Activated CD8-positive, alpha-beta memory T cell treated with anti-CD3 and anti-CD28 coated beads, Interleukin-2, amount 50 U/mL, for 1 hour (primary cell): ENCODE data around the gene CCNA2.

Experiments used
- DNase-seq: peaks from one replicate; pipeline ENCODE4 v3.0.0-alpha.2; 2020; ENCODE audit errors: extremely low read depth

CCNA2 gene

DNA sequence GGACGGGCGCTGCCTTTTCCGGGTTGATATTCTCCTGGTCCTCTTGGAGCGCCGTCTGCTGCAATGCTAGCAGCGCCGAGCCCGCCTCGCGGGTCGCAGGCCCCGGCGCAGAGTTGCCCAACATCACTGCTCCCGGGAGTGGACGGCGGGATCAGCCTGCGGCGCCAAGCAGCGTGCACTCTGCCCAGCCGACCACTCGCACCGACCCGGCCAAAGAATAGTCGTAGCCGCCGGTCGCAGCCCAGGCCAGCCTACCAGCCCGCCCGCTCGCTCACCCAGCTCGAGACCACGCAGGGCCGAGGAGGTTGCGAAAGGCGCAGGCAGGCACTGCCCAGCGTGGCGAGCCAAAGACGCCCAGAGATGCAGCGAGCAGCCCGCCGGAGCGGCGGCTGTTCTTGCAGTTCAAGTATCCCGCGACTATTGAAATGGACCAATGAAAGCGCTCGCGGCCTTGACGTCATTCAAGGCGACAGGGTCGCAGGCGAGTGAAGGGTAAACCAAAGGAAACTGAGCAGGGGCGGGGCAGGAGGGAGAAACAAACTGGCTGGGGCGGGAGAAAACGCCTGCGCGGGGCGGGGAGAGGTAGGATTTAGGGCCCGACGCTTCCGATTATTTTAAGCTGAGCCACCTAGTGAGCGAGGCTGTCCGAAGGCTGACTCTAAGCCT lies at the start of gene CCNA2:
CCNA2 (minus strand) TSS at position 379 of the 666 bp plus-strand sequence; CDS start at position 124, 255 bp downstream.
- DNase-seq: peak; percentile 92

DNA sequence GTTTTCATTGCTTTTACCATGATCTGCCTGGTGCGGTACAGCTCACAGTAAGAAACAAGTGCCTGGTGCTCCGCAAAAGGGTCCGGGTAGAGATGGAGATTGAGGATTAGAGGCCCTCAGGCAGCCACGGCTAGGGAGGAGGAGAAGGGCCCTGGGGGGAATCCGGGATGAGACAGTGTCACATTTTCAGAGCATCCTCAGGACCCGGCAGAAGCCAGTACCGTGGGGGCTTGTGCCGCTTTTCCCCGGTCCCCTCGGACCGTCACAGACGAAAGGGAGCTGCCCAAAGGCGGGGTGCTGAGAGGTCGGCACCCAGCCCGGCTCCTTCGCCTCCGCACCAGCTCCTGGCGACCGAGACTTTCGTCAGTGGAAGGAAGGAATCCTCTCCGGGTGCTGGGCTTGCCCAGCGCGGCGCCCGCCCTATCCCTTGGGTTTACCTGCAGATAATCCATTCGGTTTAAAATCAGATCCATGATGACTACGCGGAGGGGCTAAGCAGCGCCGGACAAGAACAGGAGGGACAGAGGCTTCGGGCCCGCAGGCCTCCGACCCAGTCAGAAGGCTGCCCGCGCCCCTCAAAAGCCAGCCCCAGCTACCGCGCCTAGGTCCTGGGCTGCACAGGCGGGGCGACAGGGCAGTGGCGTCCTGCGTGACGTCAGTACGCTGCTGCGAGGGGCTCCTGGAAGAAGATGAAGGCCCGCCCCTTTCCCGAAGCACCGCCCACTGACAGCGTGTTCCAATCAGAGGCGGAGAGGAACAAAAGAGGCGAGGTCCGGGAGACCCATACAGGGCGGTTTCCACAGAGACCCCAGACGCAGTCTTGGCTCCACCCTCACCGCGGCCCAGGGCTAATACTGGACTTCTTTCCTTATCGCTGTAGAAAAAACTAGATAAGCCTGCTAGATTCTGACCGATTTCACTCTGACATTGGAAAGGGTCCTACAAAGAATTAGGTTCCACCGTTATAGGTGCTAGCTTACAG lies 46.4 kb upstream of the CCNA2 start, which contains the start of gene BBS7:
BBS7 (minus strand) TSS at position 634 of the 982 bp plus-strand sequence; CDS start at position 473, 161 bp downstream.
- peak; percentile 86 for DNase-seq

GRCh38 chr4:121863799-121864198 lies 40.1 kb upstream of the CCNA2 start:
- no peak for DNase-seq

GRCh38 chr4:121861426-121861825 lies 37.7 kb upstream of the CCNA2 start:
- no peak for DNase-seq

- no peak for DNase-seq
Observed at GRCh38 chr4:121860121-121860520, 36.4 kb upstream of the CCNA2 start.

DNA sequence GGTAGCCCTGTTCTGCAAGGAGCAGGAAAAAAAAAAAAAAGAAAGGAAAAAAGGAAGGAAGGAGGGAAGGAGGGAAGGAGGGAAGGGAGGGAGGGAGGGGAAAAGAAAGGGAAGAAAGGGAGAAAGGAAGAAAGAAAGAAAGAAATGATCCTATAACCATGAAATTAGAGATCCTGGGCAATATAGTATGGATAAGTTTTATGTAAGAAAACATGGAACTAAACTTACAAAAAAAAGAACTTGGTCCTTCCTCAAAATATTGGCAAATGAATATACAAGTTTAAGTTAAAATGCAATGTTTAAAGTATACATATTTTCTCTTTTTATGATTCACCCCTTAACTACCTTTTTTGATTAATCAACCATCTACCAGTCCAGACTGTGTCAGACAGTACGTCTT lies 27.7 kb upstream of the CCNA2 start:
- DNase-seq: no peak

GRCh38 chr4:121846662-121847061 lies 23.0 kb upstream of the CCNA2 start:
- no peak for DNase-seq

GRCh38 chr4:121842862-121843261 lies 19.2 kb upstream of the CCNA2 start:
- DNase-seq: no peak

GRCh38 chr4:121838136-121838535 lies 14.5 kb upstream of the CCNA2 start:
- no peak for DNase-seq

DNA sequence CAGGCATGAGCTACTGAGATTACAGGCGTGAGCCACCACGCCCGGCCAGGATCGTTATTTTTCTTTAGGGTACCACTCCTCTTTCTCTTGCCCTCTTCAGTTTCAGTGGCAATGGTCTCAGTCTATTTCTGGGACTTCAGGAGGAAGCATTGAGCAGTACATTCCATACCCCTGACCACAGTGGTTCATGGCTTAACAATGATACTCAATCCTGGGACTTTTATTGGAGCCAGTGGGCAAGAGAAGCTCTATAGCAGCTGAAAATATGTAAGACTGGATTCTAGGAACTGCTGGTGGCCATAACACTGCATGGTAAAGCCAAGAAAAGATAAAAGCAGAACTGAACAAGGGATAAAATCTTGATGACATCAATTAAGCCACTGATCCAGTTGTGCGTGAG lies 5.8 kb upstream of the CCNA2 start:
- no peak for DNase-seq

DNA sequence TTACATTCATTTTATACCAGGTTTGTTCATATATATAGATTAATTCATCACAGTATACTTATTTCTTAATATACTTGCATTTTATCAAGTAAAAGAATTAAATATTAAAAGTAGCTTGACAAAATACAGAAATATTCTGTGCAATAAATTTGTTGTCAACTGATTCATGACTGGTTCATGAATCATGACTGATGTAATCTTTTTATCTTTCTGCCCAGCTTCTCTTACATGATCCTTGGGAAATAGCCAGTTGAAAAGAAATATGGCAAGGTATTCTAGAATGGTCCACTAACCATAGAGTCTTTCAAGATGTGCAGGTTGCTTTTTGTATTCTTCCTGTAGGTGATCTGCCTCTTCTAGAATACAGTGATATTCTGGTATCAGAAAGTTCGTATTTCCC lies 4.2 kb upstream of the CCNA2 start:
- no peak for DNase-seq

DNA sequence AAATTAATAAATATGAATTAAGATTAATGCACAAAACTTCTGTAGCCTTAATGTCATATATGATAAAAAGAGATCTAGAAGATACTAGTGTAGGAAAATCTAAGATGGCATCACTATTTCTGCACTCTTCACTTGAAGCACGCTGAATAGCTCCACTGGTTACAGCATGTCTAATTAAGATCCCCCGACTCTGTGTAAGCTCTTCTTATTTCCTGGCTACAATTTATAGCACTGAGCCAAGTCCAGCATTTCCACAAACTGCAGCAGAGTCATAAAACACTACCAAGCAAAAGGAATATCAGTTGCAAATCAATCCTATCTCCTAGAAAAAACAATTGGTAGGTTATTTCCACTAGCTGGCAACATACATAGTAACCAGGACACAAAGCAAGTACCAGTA lies 1.3 kb upstream of the CCNA2 start:
- DNase-seq: no peak

GRCh38 chr4:121824171-121824527 lies 466 bp upstream of the CCNA2 start:
- DNase-seq: no peak

GRCh38 chr4:121822796-121823504 lies 733 bp downstream of the CCNA2 start:
- no peak for DNase-seq

GRCh38 chr4:121822047-121822446 lies 1.6 kb downstream of the CCNA2 start:
- DNase-seq: no peak

GRCh38 chr4:121819216-121819965 lies 4.3 kb downstream of the CCNA2 start:
- DNase-seq: no peak

DNA sequence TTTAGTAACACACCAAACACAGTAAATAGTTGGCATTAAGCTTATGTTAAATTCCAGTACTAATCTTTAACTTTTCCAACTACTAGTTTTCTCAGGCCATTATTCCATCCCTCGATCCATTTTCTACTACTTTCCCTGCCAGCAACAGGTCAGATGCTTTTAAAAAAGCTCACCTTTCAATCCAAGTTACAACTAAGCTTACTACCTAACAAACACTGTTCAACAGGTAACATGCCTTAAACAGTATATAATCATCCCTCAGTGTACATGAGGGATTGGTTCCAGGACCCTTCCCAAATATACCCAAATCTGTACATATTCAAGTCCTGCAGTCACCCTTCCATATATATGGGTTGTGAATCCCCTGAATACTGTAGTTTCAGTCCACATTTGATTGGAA lies 5.5 kb downstream of the CCNA2 start:
- no peak for DNase-seq

DNA sequence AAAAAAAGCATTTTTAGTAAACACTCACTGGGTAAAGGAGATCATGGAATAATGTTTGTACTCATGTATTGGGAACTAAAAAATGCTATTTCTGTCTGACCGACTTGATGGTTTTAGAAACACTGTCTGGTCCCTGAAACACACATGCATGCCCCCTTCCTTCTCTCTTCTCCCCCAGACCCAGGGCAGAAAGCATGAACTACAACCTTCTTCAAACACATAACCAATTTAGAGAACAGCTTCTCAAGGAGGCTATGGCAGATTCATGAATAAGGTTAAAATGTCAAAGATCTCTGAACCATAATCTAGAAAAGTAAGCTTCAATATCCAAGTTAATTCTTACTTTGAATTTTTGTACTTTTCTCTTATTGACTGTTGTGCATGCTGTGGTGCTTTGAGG lies 6.0 kb downstream of the CCNA2 start:
- DNase-seq: no peak

DNA sequence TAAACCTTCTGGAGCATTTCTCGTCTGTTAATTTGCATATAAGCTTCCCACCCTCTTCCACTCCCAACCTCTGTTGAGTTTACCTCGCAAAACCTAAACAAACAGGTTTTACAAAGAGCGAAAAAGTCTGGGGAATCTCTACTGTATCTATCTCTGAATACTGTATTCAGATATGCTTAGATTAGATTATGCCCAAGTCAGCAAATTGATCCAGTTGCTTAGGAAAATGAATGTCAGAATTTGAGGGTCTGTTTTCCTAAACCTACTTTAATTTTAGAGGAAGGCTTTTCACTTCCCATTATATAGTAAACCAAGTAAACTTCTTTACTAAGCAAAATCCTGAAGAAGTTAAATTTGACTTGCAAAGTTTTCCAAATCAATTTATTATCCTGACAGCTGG lies 6.7 kb downstream of the CCNA2 start:
- DNase-seq: no peak

DNA sequence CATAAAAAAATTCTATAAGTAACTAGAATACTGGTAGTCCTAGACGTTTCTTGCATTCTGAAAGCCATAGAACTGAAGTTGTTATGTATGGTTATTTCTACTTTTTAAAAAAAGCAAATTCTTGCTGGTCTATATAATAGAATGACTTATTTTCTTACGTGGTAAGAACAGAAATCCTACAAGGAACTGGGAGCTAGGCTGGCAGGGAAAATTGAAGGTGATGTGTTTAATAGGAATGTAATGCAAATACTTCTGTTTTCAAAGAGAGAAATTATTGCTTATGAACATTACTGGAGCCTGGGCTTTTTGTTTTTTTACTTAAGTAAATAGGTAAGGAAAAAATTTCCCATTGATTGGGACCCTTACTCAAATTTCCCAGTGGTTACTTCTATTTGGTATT lies 8.9 kb downstream of the CCNA2 start:
- no peak for DNase-seq

DNA sequence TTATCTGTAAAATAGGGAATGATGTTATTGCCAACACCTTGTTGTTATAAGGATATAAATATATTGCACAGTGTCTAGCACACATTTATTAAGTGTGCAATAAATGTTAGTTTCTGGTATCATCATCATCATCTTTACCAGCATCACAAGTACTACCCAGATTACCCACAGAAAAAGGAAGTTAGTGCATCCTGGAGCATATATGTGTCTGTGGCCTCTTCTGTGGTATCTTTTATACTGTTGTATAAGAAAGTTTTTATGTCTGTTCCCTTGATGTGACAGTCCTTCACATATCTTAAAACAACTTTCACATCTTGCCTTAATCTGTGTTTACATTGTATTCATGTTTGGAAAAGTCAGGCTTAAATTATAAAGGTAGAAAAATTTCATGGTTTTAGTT lies 12.6 kb downstream of the CCNA2 start:
- no peak for DNase-seq

- no peak for DNase-seq
Observed at GRCh38 chr4:121806411-121806810, 17.3 kb downstream of the CCNA2 start.
